H9 (cell line): ENCODE data around the gene DUSP1. TPM values are rescaled to one million over a fixed set of nuclear protein-coding genes. Genes with fewer than 3 reads are reported as not detected.

Experiments
- DNase-seq: peaks from one replicate; pipeline ENCODE4 v3.0.0-alpha.2; 2017
- H2AFZ ChIP-seq: one replicate; pipeline ENCODE4 v1.6.1; 2013; ENCODE audit warnings: mild to moderate bottlenecking, low read length, control low read depth, moderate library complexity
- H2AK5ac ChIP-seq: 2 replicates; pipeline ENCODE4 v1.6.1; 2013; ENCODE audit warnings: low read length, control low read depth, mixed read lengths; ENCODE audit not compliant: insufficient read length
- H2BK120ac ChIP-seq: one replicate; pipeline ENCODE4 v1.6.1; 2013; ENCODE audit warnings: low read depth, mild to moderate bottlenecking, low read length, control low read depth, inconsistent platforms; ENCODE audit not compliant: poor library complexity, severe bottlenecking
- H2BK12ac ChIP-seq: 2 replicates; pipeline ENCODE4 v1.6.1; 2013; ENCODE audit warnings: low read length, control low read depth, mixed read lengths, low read depth; ENCODE audit not compliant: insufficient read length
- H2BK15ac ChIP-seq: 2 replicates; pipeline ENCODE4 v1.6.1; 2013; ENCODE audit warnings: low read depth, low read length, control low read depth
- H2BK20ac ChIP-seq: one replicate; pipeline ENCODE4 v1.6.1; 2013; ENCODE audit warnings: low read depth, mild to moderate bottlenecking, low read length, control low read depth, inconsistent platforms; ENCODE audit not compliant: poor library complexity, severe bottlenecking
- H2BK5ac ChIP-seq: 2 replicates; pipeline ENCODE4 v1.6.1; 2013; ENCODE audit warnings: low read length, control low read depth, mixed read lengths; ENCODE audit not compliant: insufficient read length
- H3K14ac ChIP-seq: 2 replicates; pipeline ENCODE4 v1.6.1; 2013; ENCODE audit warnings: low read length, control low read depth; ENCODE audit not compliant: insufficient read depth
- H3K18ac ChIP-seq: 2 replicates; pipeline ENCODE4 v1.6.1; 2013; ENCODE audit warnings: low read depth, mild to moderate bottlenecking, mixed read lengths, low read length, control low read depth; ENCODE audit not compliant: insufficient read length
- H3K23ac ChIP-seq: 2 replicates; pipeline ENCODE4 v1.6.1; 2013; ENCODE audit warnings: low read length, control low read depth, mixed read lengths, low read depth; ENCODE audit not compliant: insufficient read length
- H3K23me2 ChIP-seq: 2 replicates; pipeline ENCODE4 v1.6.1; 2013; ENCODE audit warnings: low read depth, mild to moderate bottlenecking, mixed read lengths, low read length, control low read depth; ENCODE audit not compliant: insufficient read length, poor library complexity, severe bottlenecking
- H3K27ac ChIP-seq: 2 replicates; pipeline ENCODE4 v1.5.1; 2013; ENCODE audit warnings: low read length, control low read depth, mixed read lengths, low read depth; ENCODE audit not compliant: insufficient read length
- H3K27me3 ChIP-seq: 2 replicates; pipeline ENCODE4 v1.6.1; 2013; ENCODE audit warnings: low read length, control low read depth, inconsistent platforms; ENCODE audit not compliant: insufficient read depth
- H3K4ac ChIP-seq: 2 replicates; pipeline ENCODE4 v1.6.1; 2013; ENCODE audit warnings: low read depth, mild to moderate bottlenecking, control low read depth, inconsistent platforms, low read length, moderate library complexity
- H3K4me1 ChIP-seq: 2 replicates; pipeline ENCODE4 v1.6.1; 2013; ENCODE audit warnings: low read length, control low read depth, inconsistent platforms; ENCODE audit not compliant: insufficient read depth
- H3K4me2 ChIP-seq: 2 replicates; pipeline ENCODE4 v1.6.1; 2013; ENCODE audit warnings: low read length, control low read depth, mixed read lengths; ENCODE audit not compliant: insufficient read length, insufficient read depth
- H3K56ac ChIP-seq: 2 replicates; pipeline ENCODE4 v1.6.1; 2013; ENCODE audit warnings: low read depth, mild to moderate bottlenecking, mixed read lengths, low read length, control low read depth; ENCODE audit not compliant: insufficient read length
- H3K79me1 ChIP-seq: 2 replicates; pipeline ENCODE4 v1.6.1; 2013; ENCODE audit warnings: low read depth, mild to moderate bottlenecking, moderate library complexity, low read length, control low read depth, inconsistent platforms; ENCODE audit not compliant: insufficient read depth, poor library complexity, severe bottlenecking
- H3K79me2 ChIP-seq: 2 replicates; pipeline ENCODE4 v1.6.1; 2013; ENCODE audit warnings: low read length, control low read depth, inconsistent platforms; ENCODE audit not compliant: insufficient read depth
- H3K9ac ChIP-seq: 2 replicates; pipeline ENCODE4 v1.6.1; 2013; ENCODE audit warnings: low read length, control low read depth, mixed read lengths; ENCODE audit not compliant: insufficient read length; ENCODE audit errors: extremely low read depth
- H3K9me3 ChIP-seq: one replicate; pipeline ENCODE4 v1.6.1; 2013; ENCODE audit warnings: low read depth, low read length, inconsistent platforms; ENCODE audit not compliant: control insufficient read depth
- H3T11ph ChIP-seq: one replicate; pipeline ENCODE4 v1.6.1; 2013; ENCODE audit warnings: mild to moderate bottlenecking, low read length, control low read depth, inconsistent platforms
- H4K20me1 ChIP-seq: one replicate; pipeline ENCODE4 v1.6.1; 2013; ENCODE audit not compliant: control insufficient read depth, insufficient read length, insufficient read depth
- H4K5ac ChIP-seq: 2 replicates; pipeline ENCODE4 v1.6.1; 2013; ENCODE audit warnings: low read depth, mild to moderate bottlenecking, mixed read lengths, low read length, control low read depth; ENCODE audit not compliant: insufficient read length
- H4K8ac ChIP-seq: replicated peaks from 2 replicates; pipeline ENCODE4 v1.6.1; 2013; ENCODE audit warnings: low read length, control low read depth, mixed read lengths, low read depth; ENCODE audit not compliant: insufficient read length
- H4K91ac ChIP-seq: 2 replicates; pipeline ENCODE4 v1.6.1; 2013; ENCODE audit warnings: low read depth, mild to moderate bottlenecking, moderate library complexity, mixed read lengths, low read length, control low read depth; ENCODE audit not compliant: insufficient read length
- H3K27ac Mint-ChIP-seq, 3 experiments: 2 replicates in 2 of 3; 3 replicates in 1 of 3; pipeline ENCODE4 v1.8.0; 2020 to 2021; ENCODE audit warnings: mixed read lengths in 3 of 3, mild to moderate bottlenecking in 1 of 3, moderate library complexity in 1 of 3
- H3K27me3 Mint-ChIP-seq: 2 replicates; pipeline ENCODE4 v1.8.0; 2021; ENCODE audit warnings: low read depth, mild to moderate bottlenecking, moderate library complexity, mixed read lengths
- H3K36me3 Mint-ChIP-seq, 3 experiments: 2 replicates in 2 of 3; 3 replicates in 1 of 3; pipeline ENCODE4 v1.8.0; 2020 to 2021; ENCODE audit warnings: low read depth in 3 of 3, mixed read lengths in 3 of 3; ENCODE audit not compliant: insufficient read depth in 1 of 3
- H3K4me1 Mint-ChIP-seq, 2 experiments: 2 replicates each; pipeline ENCODE4 v1.8.0; 2020; ENCODE audit warnings: mixed read lengths in 2 of 2
- H3K4me3 Mint-ChIP-seq, 2 experiments: 2 replicates in 1 of 2; 3 replicates in 1 of 2; pipeline ENCODE4 v1.8.0; 2020 to 2021; ENCODE audit warnings: mild to moderate bottlenecking in 2 of 2, mixed read lengths in 2 of 2, moderate library complexity in 1 of 2
- H3K9me3 Mint-ChIP-seq, 2 experiments: 2 replicates in 1 of 2; 3 replicates in 1 of 2; pipeline ENCODE4 v1.8.0; 2020; ENCODE audit warnings: mild to moderate bottlenecking in 2 of 2, mixed read lengths in 2 of 2, moderate library complexity in 1 of 2
- CTCF ChIP-seq: fragments of 200-600 bp; sonication (generic); conservative IDR thresholded peaks from 3 replicates; pipeline ENCODE4 v1.8.0; 2021; ENCODE audit warnings: antibody characterized with exemption, mild to moderate bottlenecking
- WGBS: extraction: QIAGEN DNeasy Blood & Tissue Kit; methylation state at CpG from one replicate; pipeline ENCODE4 v1.1.7; 2013; ENCODE audit warnings: missing lambda C conversion rate, low lambda C conversion rate, mixed read lengths; ENCODE audit not compliant: insufficient read length; ENCODE audit errors: extremely low coverage; 5-methylcytosine and 5-hydroxymethylcytosine counted together
- total RNA-seq: library from RNA; stranded (reverse); gene quantifications from 2 replicates; pipeline ENCODE4 v1.2.1, GENCODE V29; 2021

DUSP1 gene
- total RNA-seq, 1 experiment from 2014 or later = 10.9 TPM

- Mint-ChIP-seq H3K4me1 (peaks cover 26 to 38% of the 10 kb centered on the region in 2 experiments), H3K27ac (peak overlapping the region in 2 of 3 experiments; percentile 41 to 73; a peak in 2 of 7 replicates), H3K9me3 (no peaks in the 10 kb centered on the region; a peak in 1 of 5 replicates), H3K36me3 (peaks cover 11 to 25% (median 23%) of the 10 kb centered on the region in 3 experiments), H3K27me3 (peaks cover 35% of the 10 kb centered on the region), H3K4me3 (peak overlapping the region; percentile 84 to 94)
- Histone ChIP-seq H3K9me3 (no peaks in the 10 kb centered on the region), H3K14ac (peak overlapping the region; percentile 41), H2BK20ac (no peak overlapping the region), H3K18ac (peak overlapping the region; percentile 41), H3K79me2 (no peaks in the 10 kb centered on the region), H3K23me2 (peaks cover 13% of the 10 kb centered on the region), H4K91ac (no peak overlapping the region), H3K9ac (peak overlapping the region; percentile 70), H3K27me3 (peaks cover 2% of the 10 kb centered on the region; the same call in 1 of the 2 replicates), H4K20me1 (no peaks in the 10 kb centered on the region), H2BK12ac (no peak overlapping the region), H4K8ac (no peak overlapping the region), H3K4me1 (no peaks in the 10 kb centered on the region), H4K5ac (no peak overlapping the region), H2BK120ac (no peak overlapping the region), H2BK5ac (no peak overlapping the region), H3T11ph (no peak overlapping the region), H3K79me1 (no peaks in the 10 kb centered on the region), H3K4me2 (peak overlapping the region; percentile 63), H3K23ac (no peak overlapping the region), H2AK5ac (no peak overlapping the region), H3K56ac (no peak overlapping the region), H2BK15ac (no peak overlapping the region), H3K27ac (no peak overlapping the region), H2AFZ (no peak overlapping the region), H3K4ac (no peak overlapping the region)
- no peak for TF ChIP-seq CTCF
- no CpG with 5 or more reads among the region's 29 CpGs for WGBS
- DNase-seq = no peak
These were observed 671 bp downstream of the DUSP1 start for GRCh38 chr5:172770374-172770674.
